Glutamatergic neuron (in vitro differentiated cells): Measurements from ENCODE around the gene CFTR. TPM values are rescaled to one million over a fixed set of nuclear protein-coding genes. Genes with fewer than 3 reads are reported as not detected.

ENCODE experiments used
- DNase-seq: peaks from one replicate; pipeline ENCODE4 v3.0.0; 2022
- H3K27ac Mint-ChIP-seq: one replicate; pipeline ENCODE4 v1.8.0; 2020; ENCODE audit warnings: mild to moderate bottlenecking, mixed read lengths, inconsistent platforms; ENCODE audit not compliant: unreplicated experiment
- H3K27me3 Mint-ChIP-seq: one replicate; pipeline ENCODE4 v1.8.0; 2020; ENCODE audit warnings: mild to moderate bottlenecking, moderate library complexity, mixed read lengths, inconsistent platforms; ENCODE audit not compliant: unreplicated experiment
- H3K36me3 Mint-ChIP-seq: one replicate; pipeline ENCODE4 v1.8.0; 2020; ENCODE audit warnings: mild to moderate bottlenecking, mixed read lengths, inconsistent platforms; ENCODE audit not compliant: unreplicated experiment
- H3K4me1 Mint-ChIP-seq: one replicate; pipeline ENCODE4 v1.8.0; 2020; ENCODE audit warnings: mild to moderate bottlenecking, low read depth, mixed read lengths, inconsistent platforms; ENCODE audit not compliant: unreplicated experiment
- H3K4me3 Mint-ChIP-seq: one replicate; pipeline ENCODE4 v1.8.0; 2020; ENCODE audit warnings: mild to moderate bottlenecking, mixed read lengths, inconsistent platforms; ENCODE audit not compliant: unreplicated experiment
- H3K9me3 Mint-ChIP-seq: one replicate; pipeline ENCODE4 v1.8.0; 2020; ENCODE audit warnings: mild to moderate bottlenecking, moderate library complexity, mixed read lengths, inconsistent platforms; ENCODE audit not compliant: unreplicated experiment
- CTCF ChIP-seq: fragments of 200-600 bp; sonication (generic); IDR thresholded peaks from one replicate; pipeline ENCODE4 v1.5.0; 2021; ENCODE audit not compliant: partially characterized antibody, unreplicated experiment
- total RNA-seq: library from RNA; stranded (reverse); fragmentation: NEBNext Ultra II Directional; extraction: Animal tissue kit (Norgen Biotek cat#: 25700); gene quantifications from one replicate; pipeline ENCODE4 v1.2.1, GENCODE V29; 2021; ENCODE audit not compliant: unreplicated experiment

The CFTR gene
- total RNA-seq, 1 donor from 2014 or later: not detected

- TF ChIP-seq CTCF: no peak
- Mint-ChIP-seq H3K4me3 (no peak overlapping the region), H3K9me3 (no peaks in the 10 kb centered on the region), H3K27ac (no peak overlapping the region), H3K36me3 (no peaks in the 10 kb centered on the region), H3K4me1 (no peaks in the 10 kb centered on the region), H3K27me3 (peaks cover under 1% of the 10 kb centered on the region)
- no peak for DNase-seq
These were observed 184.2 kb downstream of the CFTR start for GRCh38 chr7:117664047-117664446.

- H3K4me3 Mint-ChIP-seq: no peak overlapping the region
- DNase-seq: no peak
- H3K27ac Mint-ChIP-seq: no peak overlapping the region
- H3K9me3 Mint-ChIP-seq: no peaks in the 10 kb centered on the region
- no peak for TF ChIP-seq CTCF
- no peaks in the 10 kb centered on the region for H3K27me3 Mint-ChIP-seq
- no peaks in the 10 kb centered on the region for H3K4me1 Mint-ChIP-seq
- no peaks in the 10 kb centered on the region for H3K36me3 Mint-ChIP-seq
These were observed 185.5 kb downstream of the CFTR start for GRCh38 chr7:117665368-117665767.

DNA sequence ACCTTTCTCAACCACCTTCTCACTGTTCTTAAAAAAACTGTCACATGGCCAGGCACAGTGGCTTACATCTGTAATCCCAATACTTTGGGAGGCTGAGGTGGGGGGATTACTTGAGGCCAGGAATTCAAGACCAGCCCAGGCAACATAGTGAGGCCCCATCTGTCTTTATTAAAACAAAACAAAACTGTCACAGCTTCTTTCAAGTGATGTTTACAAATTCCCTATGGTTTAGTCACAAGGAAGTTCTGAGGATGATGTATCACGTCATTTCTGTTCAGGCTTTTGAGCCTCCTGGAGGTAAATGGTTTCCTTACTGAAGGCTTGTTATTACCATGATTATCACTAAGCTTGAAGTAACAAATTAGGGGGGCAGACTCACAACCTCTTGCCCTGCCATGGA is 186.2 kb downstream of the CFTR start:
- no peaks in the 10 kb centered on the region for H3K27me3 Mint-ChIP-seq
- DNase-seq: no peak
- no peak overlapping the region for H3K4me3 Mint-ChIP-seq
- no peaks in the 10 kb centered on the region for H3K4me1 Mint-ChIP-seq
- no peak overlapping the region for H3K27ac Mint-ChIP-seq
- no peak for TF ChIP-seq CTCF
- H3K36me3 Mint-ChIP-seq: no peaks in the 10 kb centered on the region
- H3K9me3 Mint-ChIP-seq: no peaks in the 10 kb centered on the region

GRCh38 chr7:117666689-117667088 is 186.9 kb downstream of the CFTR start:
- Mint-ChIP-seq H3K36me3 (no peaks in the 10 kb centered on the region), H3K9me3 (no peaks in the 10 kb centered on the region), H3K4me3 (no peak overlapping the region), H3K4me1 (peaks cover 1% of the 10 kb centered on the region), H3K27me3 (no peaks in the 10 kb centered on the region), H3K27ac (no peak overlapping the region)
- DNase-seq: no peak
- no peak for TF ChIP-seq CTCF

DNA sequence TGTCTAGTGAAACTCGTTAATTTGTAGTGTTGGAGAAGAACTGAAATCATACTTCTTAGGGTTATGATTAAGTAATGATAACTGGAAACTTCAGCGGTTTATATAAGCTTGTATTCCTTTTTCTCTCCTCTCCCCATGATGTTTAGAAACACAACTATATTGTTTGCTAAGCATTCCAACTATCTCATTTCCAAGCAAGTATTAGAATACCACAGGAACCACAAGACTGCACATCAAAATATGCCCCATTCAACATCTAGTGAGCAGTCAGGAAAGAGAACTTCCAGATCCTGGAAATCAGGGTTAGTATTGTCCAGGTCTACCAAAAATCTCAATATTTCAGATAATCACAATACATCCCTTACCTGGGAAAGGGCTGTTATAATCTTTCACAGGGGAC is 187.6 kb downstream of the CFTR start:
- Mint-ChIP-seq H3K4me3 (no peak overlapping the region), H3K27me3 (no peaks in the 10 kb centered on the region), H3K27ac (no peak overlapping the region), H3K4me1 (peaks cover 3% of the 10 kb centered on the region), H3K9me3 (no peaks in the 10 kb centered on the region), H3K36me3 (no peaks in the 10 kb centered on the region)
- TF ChIP-seq CTCF: no peak
- DNase-seq: no peak
